ENCODE measurements around the gene PLS3.
"Not testable (repeated sequence)": the region's sequence is repeated elsewhere in the genome, so short reads cannot be mapped to it uniquely, and the experiment has no call there.

Gene PLS3

GRCh38 chrX:115616943-115617563 lies 56.1 kb downstream of the PLS3 start:
- no peak for DNase-seq

GRCh38 chrX:115622534-115622933 lies 61.6 kb downstream of the PLS3 start:
- DNase-seq: no peak

- no peak for DNase-seq
Observed at GRCh38 chrX:115624916-115625315, 63.9 kb downstream of the PLS3 start.

- DNase-seq: no peak
Observed at GRCh38 chrX:115625572-115626301, 64.8 kb downstream of the PLS3 start.

GRCh38 chrX:115630204-115630603 lies 69.2 kb downstream of the PLS3 start:
- DNase-seq: no peak

- DNase-seq: no peak
Observed at GRCh38 chrX:115632455-115632854, 71.5 kb downstream of the PLS3 start.

GRCh38 chrX:115633397-115633796 lies 72.4 kb downstream of the PLS3 start:
- DNase-seq: not testable (repeated sequence)

- DNase-seq: no peak
Observed at GRCh38 chrX:115639334-115639880, 78.4 kb downstream of the PLS3 start.

- no peak for DNase-seq
Observed at GRCh38 chrX:115642311-115642710, 81.3 kb downstream of the PLS3 start.

GRCh38 chrX:115642895-115643530 lies 82.0 kb downstream of the PLS3 start:
- DNase-seq: peak; percentile 17

GRCh38 chrX:115644397-115644796 lies 83.4 kb downstream of the PLS3 start:
- DNase-seq: not testable (repeated sequence)

- no peak for DNase-seq
Observed at GRCh38 chrX:115649461-115650063, 88.6 kb downstream of the PLS3 start.

GRCh38 chrX:115650449-115650848 lies 89.5 kb downstream of the PLS3 start:
- no peak for DNase-seq

- peak; percentile 22 for DNase-seq
Observed at GRCh38 chrX:115650916-115651315, 89.9 kb downstream of the PLS3 start.

- DNase-seq: no peak
Observed at GRCh38 chrX:115652221-115652620, 91.2 kb downstream of the PLS3 start.

- DNase-seq: no peak
Observed at GRCh38 chrX:115665122-115665521, 104.1 kb downstream of the PLS3 start.

- DNase-seq: peak; percentile 11
Observed at GRCh38 chrX:115679460-115679859, 118.5 kb downstream of the PLS3 start.

- no peak for DNase-seq
Observed at GRCh38 chrX:115687595-115687994, 126.6 kb downstream of the PLS3 start.

GRCh38 chrX:115689931-115690330 lies 129.0 kb downstream of the PLS3 start:
- no peak for DNase-seq

- DNase-seq: peak; percentile 71
Observed at GRCh38 chrX:115690511-115691216, 129.7 kb downstream of the PLS3 start.

GRCh38 chrX:115693476-115693875 lies 132.5 kb downstream of the PLS3 start:
- no peak for DNase-seq

GRCh38 chrX:115694028-115694427 lies 133.1 kb downstream of the PLS3 start:
- DNase-seq: no peak

GRCh38 chrX:115696039-115696438 lies 135.1 kb downstream of the PLS3 start:
- no peak for DNase-seq
